ENCODE data around the gene MBNL2. TPM values are rescaled to one million over a fixed set of nuclear protein-coding genes. Genes with fewer than 3 reads are reported as not detected.

Gene MBNL2
- total RNA-seq, 4 donors from 2014 or later: 92.8 to 132 (median 101) TPM

DNA sequence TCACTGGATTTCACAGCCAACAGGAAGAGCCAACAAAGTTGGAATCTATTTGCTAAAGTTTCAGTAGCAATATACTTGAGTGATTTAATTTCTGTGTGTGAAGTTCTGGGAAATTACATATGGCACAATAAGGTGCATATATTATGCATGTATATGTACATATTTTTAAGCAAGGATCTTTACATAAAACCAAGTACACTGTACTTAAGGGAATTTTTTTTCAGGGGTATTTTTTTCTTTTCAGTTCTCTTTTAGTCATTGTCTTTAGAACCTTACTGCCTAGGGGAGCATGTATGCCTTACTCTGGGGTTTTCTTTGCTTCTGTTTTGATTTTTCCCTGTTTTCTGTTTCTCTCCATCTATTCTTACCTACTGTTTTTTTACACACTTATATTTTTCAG, 219.2 kb downstream of the MBNL2 start:
- Histone ChIP-seq H3K36me3 (peaks cover 0 to 4% (median 0%) of the 10 kb centered on the region in 4 donors), H3K4me1 (peaks cover 14 to 32% (median 29%) of the 10 kb centered on the region in 4 donors), H3K27me3 (no peaks in the 10 kb centered on the region), H3K9me3 (no peaks in the 10 kb centered on the region), H3K27ac (replicated peaks in 1 of 4) (no peak overlapping the region), H3K4me3 (no peak overlapping the region)
- no peak for DNase-seq (ENCODE audit: extremely low spot score)
- TF ChIP-seq POLR2A (IDR thresholded peaks at IDR 0.05; ENCODE audit: low read depth) (no peak), POLR2AphosphoS5 (IDR thresholded peaks at IDR 0.05) (no peak), EP300 (IDR thresholded peaks at IDR 0.05) (no peak)
- TF ChIP-seq, protein P1, sequence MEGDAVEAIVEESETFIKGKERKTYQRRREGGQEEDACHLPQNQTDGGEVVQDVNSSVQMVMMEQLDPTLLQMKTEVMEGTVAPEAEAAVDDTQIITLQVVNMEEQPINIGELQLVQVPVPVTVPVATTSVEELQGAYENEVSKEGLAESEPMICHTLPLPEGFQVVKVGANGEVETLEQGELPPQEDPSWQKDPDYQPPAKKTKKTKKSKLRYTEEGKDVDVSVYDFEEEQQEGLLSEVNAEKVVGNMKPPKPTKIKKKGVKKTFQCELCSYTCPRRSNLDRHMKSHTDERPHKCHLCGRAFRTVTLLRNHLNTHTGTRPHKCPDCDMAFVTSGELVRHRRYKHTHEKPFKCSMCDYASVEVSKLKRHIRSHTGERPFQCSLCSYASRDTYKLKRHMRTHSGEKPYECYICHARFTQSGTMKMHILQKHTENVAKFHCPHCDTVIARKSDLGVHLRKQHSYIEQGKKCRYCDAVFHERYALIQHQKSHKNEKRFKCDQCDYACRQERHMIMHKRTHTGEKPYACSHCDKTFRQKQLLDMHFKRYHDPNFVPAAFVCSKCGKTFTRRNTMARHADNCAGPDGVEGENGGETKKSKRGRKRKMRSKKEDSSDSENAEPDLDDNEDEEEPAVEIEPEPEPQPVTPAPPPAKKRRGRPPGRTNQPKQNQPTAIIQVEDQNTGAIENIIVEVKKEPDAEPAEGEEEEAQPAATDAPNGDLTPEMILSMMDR (IDR thresholded peaks at IDR 0.05): no peak
- intact Hi-C loops (cut with DNase I): no loop called here

Small RNA genes lying within 50 kb of the gene (small RNA-seq; reads per million reads assigned to genes)
- gene AL442067.1: 0 reads per million in 3 donors
- gene RNA5SP37: 0 reads per million in 3 donors

Other genes with a start within 250 kb of the MBNL2 start
- 1 to 10 TPM in 2 of 4 donors, under 1 TPM in 2; 0.17 to 5.5 (median 1.2) TPM for gene OXGR1, start 227.9 kb upstream of the MBNL2 start, total RNA-seq
- 10 to 100 TPM; 24.1 to 27.8 (median 26.0) TPM for gene RAP2A, start 211.8 kb downstream of the MBNL2 start, total RNA-seq